NCI-H524 (cell line): Measurements from ENCODE around the gene LST1.

ENCODE experiments used
- DNase-seq, 2 experiments: peaks; one replicate each; lab custom pipeline; 2025; lab: John Stamatoyannopoulos, UW

LST1 gene

GRCh38 chr6:31559958-31560696 is 25.9 kb upstream of the LST1 start:
- no peak for DNase-seq

GRCh38 chr6:31560697-31561058 is 25.4 kb upstream of the LST1 start:
- no peak for DNase-seq

GRCh38 chr6:31567531-31568370 is 18.3 kb upstream of the LST1 start:
- no peak for DNase-seq

GRCh38 chr6:31568537-31568961 is 17.5 kb upstream of the LST1 start:
- DNase-seq = no peak

- no peak for DNase-seq
Observed at GRCh38 chr6:31569861-31570536, 16.1 kb upstream of the LST1 start.

GRCh38 chr6:31572041-31572911 is 13.8 kb upstream of the LST1 start, which contains the start of gene LTA:
LTA (plus strand) TSS chr6:31572289; CDS start chr6:31572743, 454 bp downstream.
- no peak for DNase-seq

- no peak for DNase-seq
Observed at GRCh38 chr6:31573239-31574105, 12.6 kb upstream of the LST1 start.

GRCh38 chr6:31574106-31575061 is 11.7 kb upstream of the LST1 start:
- DNase-seq = no peak

- DNase-seq = no peak
Observed at GRCh38 chr6:31575335-31575901, 10.7 kb upstream of the LST1 start, which contains the start of gene TNF. TNF (plus strand) TSS chr6:31575565; CDS start chr6:31575742, 177 bp downstream.

- DNase-seq = peak in 1 of 2 experiments; percentile 59
Observed at GRCh38 chr6:31575952-31576685, 10.0 kb upstream of the LST1 start.

- DNase-seq = no peak
Observed at GRCh38 chr6:31576897-31577578, 9.0 kb upstream of the LST1 start.

- DNase-seq = no peak
Observed at GRCh38 chr6:31577579-31577966, 8.5 kb upstream of the LST1 start.

- DNase-seq = no peak
Observed at GRCh38 chr6:31578184-31579118, 7.6 kb upstream of the LST1 start.

GRCh38 chr6:31579119-31579505 is 7.0 kb upstream of the LST1 start:
- no peak for DNase-seq

GRCh38 chr6:31579546-31580437 is 6.3 kb upstream of the LST1 start:
- DNase-seq = no peak

GRCh38 chr6:31580438-31580740 is 5.7 kb upstream of the LST1 start:
- DNase-seq = no peak
